NCI-H510A treated with DMSO at 0.1 percent for 48 hours (cell line): ENCODE results near the gene RPL26.
A peak's percentile ranks its signal among the peaks of the same experiment; 100 is the strongest.

Source experiments
- DNase-seq: peaks from one replicate; lab custom pipeline; 2025; lab: John Stamatoyannopoulos, UW

RPL26 gene

GRCh38 chr17:8383143-8383822 is at the start of gene RPL26:
TSS of gene RPL26 (minus strand) at chr17:8383193. CDS start at chr17:8382310, 883 bp downstream.
- peak; percentile 95 for DNase-seq

- no peak for DNase-seq
These were observed 48.0 kb upstream of the RPL26 start for GRCh38 chr17:8430966-8431365.

GRCh38 chr17:8426802-8427201 is 43.8 kb upstream of the RPL26 start:
- no peak for DNase-seq

- DNase-seq, result no peak
These were observed 43.2 kb upstream of the RPL26 start for GRCh38 chr17:8426094-8426720.

GRCh38 chr17:8421571-8421970 is 38.6 kb upstream of the RPL26 start:
- no peak for DNase-seq

GRCh38 chr17:8420041-8420934 is 37.3 kb upstream of the RPL26 start:
- no peak for DNase-seq

- no peak for DNase-seq
These were observed 36.3 kb upstream of the RPL26 start for GRCh38 chr17:8419305-8419704.

- DNase-seq, result no peak
These were observed 35.5 kb upstream of the RPL26 start for GRCh38 chr17:8418471-8418870.

GRCh38 chr17:8417806-8418205 is 34.8 kb upstream of the RPL26 start:
- no peak for DNase-seq

GRCh38 chr17:8413938-8414337 is 30.9 kb upstream of the RPL26 start:
- no peak for DNase-seq

GRCh38 chr17:8413328-8413727 is 30.3 kb upstream of the RPL26 start:
- DNase-seq, result no peak

GRCh38 chr17:8412089-8412488 is 29.1 kb upstream of the RPL26 start:
- no peak for DNase-seq

GRCh38 chr17:8410883-8411238 is 27.9 kb upstream of the RPL26 start:
- DNase-seq, result no peak

- DNase-seq, result peak; percentile 81
These were observed 27.2 kb upstream of the RPL26 start for GRCh38 chr17:8409966-8410882.

GRCh38 chr17:8408371-8408770 is 25.4 kb upstream of the RPL26 start:
- no peak for DNase-seq

GRCh38 chr17:8406174-8406573 is 23.2 kb upstream of the RPL26 start:
- DNase-seq, result no peak

GRCh38 chr17:8405499-8406016 is 22.6 kb upstream of the RPL26 start:
- DNase-seq, result no peak

- DNase-seq, result no peak
These were observed 20.0 kb upstream of the RPL26 start for GRCh38 chr17:8402921-8403536.

- no peak for DNase-seq
These were observed 18.1 kb upstream of the RPL26 start for GRCh38 chr17:8401107-8401506.

- no peak for DNase-seq
These were observed 16.0 kb upstream of the RPL26 start for GRCh38 chr17:8398980-8399379.

- no peak for DNase-seq
These were observed 14.6 kb upstream of the RPL26 start, which contains the start of gene RNF222 for GRCh38 chr17:8397636-8398035. TSS of gene RNF222 (minus strand) at chr17:8397827. CDS start at chr17:8393461, 4,366 bp downstream.
